BJ (cell line): ENCODE results near the gene MMEL1. TPM values are rescaled to one million over a fixed set of nuclear protein-coding genes. Genes with fewer than 3 reads are reported as not detected.

Experiments used
- CTCF ChIA-PET: fragments of 350-600 bp; formaldehyde crosslinking; extraction: SDS; loops from one replicate; lab custom pipeline; 2021; ENCODE audit warnings: antibody characterized with exemption, inconsistent platforms; lab: Yijun Ruan, JAX
- POLR2A ChIA-PET: fragments of 300-600 bp; sonication (Branson Sonifier 250); formaldehyde crosslinking; extraction: SDS; loops from one replicate; lab custom pipeline; 2021; ENCODE audit warnings: antibody characterized with exemption; lab: Charles Lee
- DNase-seq: peaks from one replicate; pipeline ENCODE4 v3.0.0-alpha.2; 2011; ENCODE audit warnings: low read depth
- H3K27me3 ChIP-seq: 2 replicates; pipeline ENCODE4 v1.6.0; 2011; ENCODE audit warnings: low read length; ENCODE audit not compliant: control insufficient read depth, insufficient read depth
- H3K36me3 ChIP-seq: 2 replicates; pipeline ENCODE4 v1.5.1; 2011; ENCODE audit warnings: low read length; ENCODE audit not compliant: control insufficient read depth, insufficient read depth
- H3K4me3 ChIP-seq: 2 replicates; pipeline ENCODE4 v1.5.1; 2011; ENCODE audit warnings: low read depth, mild to moderate bottlenecking, control low read depth, low read length
- polyA plus RNA-seq: library from polyadenylated mRNA; depleted of rRNA; stranded (reverse); fragments of >200 nt; gene quantifications from 2 replicates; pipeline ENCODE4 v1.2.3, GENCODE V29; 2011
- TF ChIP-seq, protein P1 (sequence below): IDR thresholded peaks from 2 replicates; pipeline ENCODE4 v1.5.1; 2011; ENCODE audit warnings: low read depth, mild to moderate bottlenecking, control low read depth, inconsistent platforms, low read length, moderate library complexity; ENCODE audit not compliant: insufficient read depth

The MMEL1 gene
- polyA plus RNA-seq, 1 experiment: 0.17 TPM

DNA sequence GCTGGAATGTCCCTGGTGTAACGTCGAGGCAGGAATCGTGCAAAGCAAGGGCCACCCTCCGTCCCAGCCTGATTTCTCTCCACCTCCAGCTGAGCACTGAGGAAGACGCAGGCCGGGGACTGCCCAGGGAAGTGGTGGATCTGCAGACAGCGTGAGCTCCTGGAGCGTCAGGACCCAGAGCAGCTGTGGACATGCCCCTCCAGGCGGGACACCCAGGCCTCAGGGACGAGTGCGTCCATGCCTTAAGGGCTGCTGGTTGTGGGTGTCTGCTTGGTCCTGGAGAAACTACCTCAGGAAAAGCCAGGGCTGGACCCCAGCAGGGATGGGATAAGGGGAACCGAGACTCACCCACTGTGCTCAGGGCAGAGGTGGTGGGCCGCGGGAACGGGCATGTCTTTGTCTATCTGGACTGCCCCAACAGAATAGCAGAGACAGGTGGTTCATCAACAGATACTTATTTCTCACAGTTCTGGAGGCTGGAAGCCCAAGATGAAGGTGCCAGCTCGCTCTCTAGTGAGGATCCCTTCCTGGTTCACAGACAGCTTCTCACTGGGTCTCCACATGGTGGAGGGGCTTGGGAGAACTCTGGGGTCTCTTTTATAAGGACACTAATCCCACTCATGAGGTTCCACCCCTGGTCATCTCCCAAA is 5.8 kb upstream of the MMEL1 start:
- DNase-seq: no peak
- ChIA-PET POLR2A (no interaction called here), CTCF (no interaction called here)
- Histone ChIP-seq H3K27me3 (no peaks in the 10 kb centered on the region), H3K36me3 (no peaks in the 10 kb centered on the region), H3K4me3 (no peak overlapping the region)
- TF ChIP-seq, protein P1, sequence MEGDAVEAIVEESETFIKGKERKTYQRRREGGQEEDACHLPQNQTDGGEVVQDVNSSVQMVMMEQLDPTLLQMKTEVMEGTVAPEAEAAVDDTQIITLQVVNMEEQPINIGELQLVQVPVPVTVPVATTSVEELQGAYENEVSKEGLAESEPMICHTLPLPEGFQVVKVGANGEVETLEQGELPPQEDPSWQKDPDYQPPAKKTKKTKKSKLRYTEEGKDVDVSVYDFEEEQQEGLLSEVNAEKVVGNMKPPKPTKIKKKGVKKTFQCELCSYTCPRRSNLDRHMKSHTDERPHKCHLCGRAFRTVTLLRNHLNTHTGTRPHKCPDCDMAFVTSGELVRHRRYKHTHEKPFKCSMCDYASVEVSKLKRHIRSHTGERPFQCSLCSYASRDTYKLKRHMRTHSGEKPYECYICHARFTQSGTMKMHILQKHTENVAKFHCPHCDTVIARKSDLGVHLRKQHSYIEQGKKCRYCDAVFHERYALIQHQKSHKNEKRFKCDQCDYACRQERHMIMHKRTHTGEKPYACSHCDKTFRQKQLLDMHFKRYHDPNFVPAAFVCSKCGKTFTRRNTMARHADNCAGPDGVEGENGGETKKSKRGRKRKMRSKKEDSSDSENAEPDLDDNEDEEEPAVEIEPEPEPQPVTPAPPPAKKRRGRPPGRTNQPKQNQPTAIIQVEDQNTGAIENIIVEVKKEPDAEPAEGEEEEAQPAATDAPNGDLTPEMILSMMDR: no peak

DNA sequence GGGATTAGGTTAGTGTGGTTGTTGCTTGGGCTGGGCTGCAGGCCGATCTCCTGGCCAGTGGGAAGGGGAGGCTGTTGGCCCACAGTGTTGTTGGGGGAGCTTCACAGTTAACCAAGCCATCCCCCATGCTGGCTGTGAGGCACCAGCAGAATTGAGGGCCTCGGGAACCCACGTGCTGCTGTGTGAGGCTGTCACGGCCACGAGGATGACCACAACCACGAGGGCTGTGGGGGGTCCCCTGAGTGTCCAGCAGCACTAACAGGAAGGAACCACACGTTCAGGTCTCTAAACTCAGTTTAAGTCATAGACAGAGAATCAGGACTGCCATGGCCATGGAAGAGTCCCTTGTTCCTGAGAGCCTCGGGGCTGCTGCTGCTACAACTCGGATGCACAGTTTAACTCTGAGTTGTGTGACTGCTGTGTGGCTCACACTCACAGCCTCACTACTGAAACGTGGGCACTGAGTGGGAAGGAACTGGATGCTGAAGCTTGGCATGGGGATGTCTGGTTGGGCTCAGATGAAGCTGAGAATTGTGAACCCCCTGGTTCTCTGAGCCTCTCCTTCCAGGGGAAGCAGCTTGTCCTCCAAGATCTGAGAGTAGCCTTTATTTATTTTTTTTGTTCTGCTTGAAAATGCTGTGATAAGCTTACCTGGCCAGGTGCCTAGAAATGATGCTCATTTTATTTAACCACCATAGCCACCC is 4.8 kb upstream of the MMEL1 start:
- no peaks in the 10 kb centered on the region for H3K27me3 ChIP-seq
- no peak overlapping the region for H3K4me3 ChIP-seq
- CTCF ChIA-PET: no interaction called here
- DNase-seq: no peak
- TF ChIP-seq, protein P1: no peak
- H3K36me3 ChIP-seq: no peaks in the 10 kb centered on the region
- POLR2A ChIA-PET: no interaction called here

DNA sequence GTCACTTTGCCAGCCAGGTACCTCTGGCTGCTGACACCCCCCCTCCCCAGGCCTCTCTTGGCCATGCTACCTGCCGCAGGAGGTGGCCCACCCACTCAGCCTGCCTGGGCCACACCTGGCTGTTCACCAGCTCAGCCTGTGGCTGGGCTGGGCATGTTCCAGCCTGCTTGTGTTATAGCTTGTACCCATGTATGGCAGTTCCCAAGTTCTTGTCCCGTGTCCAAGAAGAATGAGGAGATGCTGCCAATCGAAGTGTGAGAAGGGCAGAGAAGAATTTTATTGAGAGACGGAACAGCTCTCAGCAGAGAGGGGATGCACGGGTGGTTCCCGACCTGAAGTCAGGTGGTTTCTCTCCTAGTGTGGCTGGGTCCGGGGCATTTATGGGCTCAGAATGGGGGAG is 3.9 kb upstream of the MMEL1 start:
- H3K4me3 ChIP-seq: no peak overlapping the region
- ChIA-PET CTCF (no interaction called here), POLR2A (no interaction called here)
- DNase-seq: no peak
- no peaks in the 10 kb centered on the region for H3K27me3 ChIP-seq
- TF ChIP-seq, protein P1: no peak
- H3K36me3 ChIP-seq: no peaks in the 10 kb centered on the region

DNA sequence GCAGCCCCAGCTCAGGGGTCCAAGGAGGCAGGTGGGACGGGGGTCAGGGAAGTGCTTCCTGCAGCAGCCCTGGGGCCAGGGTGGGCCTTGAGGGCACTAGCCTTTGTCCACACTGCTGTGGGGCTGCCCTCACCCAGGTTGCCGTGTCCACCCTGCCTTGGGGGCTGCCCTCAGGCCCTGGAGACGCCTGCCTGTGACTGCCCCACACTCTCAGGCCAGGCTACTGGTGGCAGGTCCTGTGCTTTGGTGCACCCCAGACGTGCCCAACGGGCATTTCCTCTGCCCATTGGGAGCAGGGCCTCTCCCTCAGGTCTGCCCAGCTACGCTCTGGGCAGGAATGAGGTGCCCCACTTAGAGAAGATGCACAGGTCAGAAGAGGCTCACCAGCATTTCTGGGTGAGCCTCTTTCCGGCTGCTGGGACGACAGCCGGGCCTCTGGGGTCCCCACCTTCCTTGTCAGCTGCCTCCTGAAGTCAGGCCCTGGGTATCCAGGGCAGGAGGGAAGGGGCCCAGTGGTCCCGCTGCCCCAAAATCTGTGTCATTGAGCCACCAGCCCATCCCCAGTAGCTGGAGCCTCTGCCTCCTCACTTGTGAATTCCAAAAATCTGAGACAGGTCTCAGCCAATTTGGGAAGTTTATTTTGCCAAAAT is 2.7 kb upstream of the MMEL1 start:
- Histone ChIP-seq H3K36me3 (no peaks in the 10 kb centered on the region), H3K27me3 (no peaks in the 10 kb centered on the region), H3K4me3 (no peak overlapping the region)
- TF ChIP-seq, protein P1: no peak
- ChIA-PET POLR2A (no interaction called here), CTCF (interaction anchor here (0.6 kb wide), 1 partner anchor 42 kb away, joined by 3 read pairs; no protein-coding TSS in a partner anchor)
- no peak for DNase-seq

DNA sequence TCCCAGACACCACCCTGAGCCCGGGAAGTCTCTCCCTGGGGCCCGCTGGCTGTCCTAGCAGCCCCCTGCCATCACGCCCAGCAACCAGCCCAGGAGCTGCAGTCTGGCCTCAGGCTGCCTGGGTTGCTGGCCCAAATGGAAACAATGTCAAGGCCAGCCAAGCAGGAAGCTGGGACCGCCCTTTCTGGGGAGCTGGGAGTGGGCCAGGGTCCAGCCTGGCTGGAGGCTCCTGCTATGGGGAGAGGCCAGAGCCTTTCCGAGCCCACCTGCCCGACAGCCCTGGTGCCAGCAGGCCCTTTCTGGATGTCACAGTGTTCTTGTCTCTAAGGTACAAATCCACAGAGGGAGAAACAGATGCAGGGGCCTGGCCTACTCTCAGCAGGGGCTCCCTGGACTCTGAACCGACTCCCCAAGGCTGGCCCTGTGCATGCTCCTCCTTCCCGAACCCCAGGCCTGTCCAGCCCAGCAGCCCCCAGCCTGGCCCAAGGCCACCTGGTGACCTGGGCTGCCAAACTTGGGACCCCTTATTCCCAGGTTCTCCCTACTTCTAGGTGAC is 1.2 kb upstream of the MMEL1 start:
- Histone ChIP-seq H3K36me3 (no peaks in the 10 kb centered on the region), H3K27me3 (peaks cover 1% of the 10 kb centered on the region; the same call in 1 of the 2 replicates), H3K4me3 (no peak overlapping the region)
- TF ChIP-seq, protein P1: no peak
- POLR2A ChIA-PET: no interaction called here
- DNase-seq: no peak
- CTCF ChIA-PET: no interaction called here
